Activated CD8-positive, alpha-beta T cell treated with anti-CD3 and anti-CD28 coated beads for 36 hours (primary cell): ENCODE measurements around the gene ITPKB. TPM values are rescaled to one million over a fixed set of nuclear protein-coding genes. Genes with fewer than 3 reads are reported as not detected.
A peak's percentile ranks its signal among the peaks of the same experiment; 100 is the strongest.

Source experiments
- ATAC-seq: fragments of 200-7000 bp; cut with Tn5 transposase; one replicate; pipeline ENCODE4 v1.10.0; 2021; ENCODE audit warnings: mild to moderate bottlenecking, moderate library complexity
- CTCF ChIA-PET: fragments of 350-600 bp; sonication (Branson Sonifier 250); formaldehyde crosslinking; loops from one replicate; lab custom pipeline; 2021; ENCODE audit warnings: antibody characterized with exemption; lab: Charles Lee
- POLR2A ChIA-PET: fragments of 350-600 bp; sonication (Branson Sonifier 250); formaldehyde crosslinking; loops from one replicate; lab custom pipeline; 2021; ENCODE audit warnings: antibody characterized with exemption; lab: Charles Lee
- DNase-seq: peaks from one replicate; pipeline ENCODE4 v3.0.0-alpha.2; 2020
- H3K27ac Mint-ChIP-seq: one replicate; pipeline ENCODE4 v1.8.0; 2021; ENCODE audit warnings: mild to moderate bottlenecking, mixed read lengths
- H3K27me3 Mint-ChIP-seq: one replicate; pipeline ENCODE4 v1.8.0; 2021; ENCODE audit warnings: mixed read lengths
- H3K36me3 Mint-ChIP-seq: one replicate; pipeline ENCODE4 v1.8.0; 2021; ENCODE audit warnings: low read depth, mixed read lengths
- H3K4me1 Mint-ChIP-seq: one replicate; pipeline ENCODE4 v1.8.0; 2021; ENCODE audit warnings: low read depth, mixed read lengths
- H3K4me3 Mint-ChIP-seq: one replicate; pipeline ENCODE4 v1.8.0; 2021; ENCODE audit warnings: mild to moderate bottlenecking, moderate library complexity, mixed read lengths
- H3K9me3 Mint-ChIP-seq: one replicate; pipeline ENCODE4 v1.8.0; 2021; ENCODE audit warnings: mixed read lengths
- intact Hi-C: fragments of 100-400 bp; cut with micrococcal nuclease; formaldehyde crosslinking; loops from one replicate; pipeline ENCODE4 v1.10.0; 2022
- total RNA-seq, 2 experiments: library from RNA; stranded (reverse); gene quantifications; one replicate each; pipeline ENCODE4 v1.2.3, GENCODE V29; 2021
- TF ChIP-seq, protein P1 (sequence below): fragments of 200-600 bp; IDR thresholded peaks from one replicate; pipeline ENCODE4 v1.8.0; 2022; ENCODE audit warnings: antibody characterized with exemption, mild to moderate bottlenecking

The ITPKB gene
- total RNA-seq, 2 experiments from 2014 or later, result 40.8 to 42.6 TPM

DNA sequence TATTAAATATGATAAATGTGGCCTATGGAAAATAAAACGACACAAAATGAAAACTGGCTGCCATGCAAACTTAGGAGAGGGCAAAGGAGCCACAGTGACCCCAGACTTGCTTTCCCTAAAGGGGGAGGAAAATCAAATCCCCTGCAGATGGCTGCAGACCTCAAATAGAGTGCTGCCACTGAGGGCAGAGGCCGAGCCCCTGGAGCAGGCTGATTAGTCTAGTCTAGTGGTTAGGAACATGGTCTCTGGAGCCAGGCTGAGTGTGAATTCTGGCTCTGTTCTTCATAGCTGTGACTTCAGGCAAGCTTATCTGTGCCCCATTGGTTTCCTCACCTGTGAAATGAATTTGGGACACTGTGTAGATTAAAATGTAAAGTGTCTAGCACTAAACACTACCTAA lies 60.8 kb downstream of the ITPKB start:
- ATAC-seq (no peak), DNase-seq (no peak)
- H3K27me3 Mint-ChIP-seq, result no peaks in the 10 kb centered on the region
- H3K4me1 Mint-ChIP-seq, result peaks cover 91% of the 10 kb centered on the region
- TF ChIP-seq, protein P1, sequence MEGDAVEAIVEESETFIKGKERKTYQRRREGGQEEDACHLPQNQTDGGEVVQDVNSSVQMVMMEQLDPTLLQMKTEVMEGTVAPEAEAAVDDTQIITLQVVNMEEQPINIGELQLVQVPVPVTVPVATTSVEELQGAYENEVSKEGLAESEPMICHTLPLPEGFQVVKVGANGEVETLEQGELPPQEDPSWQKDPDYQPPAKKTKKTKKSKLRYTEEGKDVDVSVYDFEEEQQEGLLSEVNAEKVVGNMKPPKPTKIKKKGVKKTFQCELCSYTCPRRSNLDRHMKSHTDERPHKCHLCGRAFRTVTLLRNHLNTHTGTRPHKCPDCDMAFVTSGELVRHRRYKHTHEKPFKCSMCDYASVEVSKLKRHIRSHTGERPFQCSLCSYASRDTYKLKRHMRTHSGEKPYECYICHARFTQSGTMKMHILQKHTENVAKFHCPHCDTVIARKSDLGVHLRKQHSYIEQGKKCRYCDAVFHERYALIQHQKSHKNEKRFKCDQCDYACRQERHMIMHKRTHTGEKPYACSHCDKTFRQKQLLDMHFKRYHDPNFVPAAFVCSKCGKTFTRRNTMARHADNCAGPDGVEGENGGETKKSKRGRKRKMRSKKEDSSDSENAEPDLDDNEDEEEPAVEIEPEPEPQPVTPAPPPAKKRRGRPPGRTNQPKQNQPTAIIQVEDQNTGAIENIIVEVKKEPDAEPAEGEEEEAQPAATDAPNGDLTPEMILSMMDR, result no peak
- H3K27ac Mint-ChIP-seq, result peak overlapping the region; percentile 94
- no peaks in the 10 kb centered on the region for H3K9me3 Mint-ChIP-seq
- ChIA-PET POLR2A (interaction anchor here (0.9 to 9.3 kb wide), 11 partner anchors 9 to 59 kb away, joined by 3 to 56 read pairs (median 5); no protein-coding TSS in a partner anchor), CTCF (interaction anchor here (1.1 to 5.5 kb wide), 9 partner anchors 10 to 52 kb away, joined by 3 to 42 read pairs (median 7); no protein-coding TSS in a partner anchor)
- intact Hi-C loops, result loop anchor here (5.0 kb wide), 1 partner anchor 36 kb away; no protein-coding TSS in a partner anchor
- peak overlapping the region; percentile 68 for H3K4me3 Mint-ChIP-seq
- peaks cover 19% of the 10 kb centered on the region for H3K36me3 Mint-ChIP-seq

DNA sequence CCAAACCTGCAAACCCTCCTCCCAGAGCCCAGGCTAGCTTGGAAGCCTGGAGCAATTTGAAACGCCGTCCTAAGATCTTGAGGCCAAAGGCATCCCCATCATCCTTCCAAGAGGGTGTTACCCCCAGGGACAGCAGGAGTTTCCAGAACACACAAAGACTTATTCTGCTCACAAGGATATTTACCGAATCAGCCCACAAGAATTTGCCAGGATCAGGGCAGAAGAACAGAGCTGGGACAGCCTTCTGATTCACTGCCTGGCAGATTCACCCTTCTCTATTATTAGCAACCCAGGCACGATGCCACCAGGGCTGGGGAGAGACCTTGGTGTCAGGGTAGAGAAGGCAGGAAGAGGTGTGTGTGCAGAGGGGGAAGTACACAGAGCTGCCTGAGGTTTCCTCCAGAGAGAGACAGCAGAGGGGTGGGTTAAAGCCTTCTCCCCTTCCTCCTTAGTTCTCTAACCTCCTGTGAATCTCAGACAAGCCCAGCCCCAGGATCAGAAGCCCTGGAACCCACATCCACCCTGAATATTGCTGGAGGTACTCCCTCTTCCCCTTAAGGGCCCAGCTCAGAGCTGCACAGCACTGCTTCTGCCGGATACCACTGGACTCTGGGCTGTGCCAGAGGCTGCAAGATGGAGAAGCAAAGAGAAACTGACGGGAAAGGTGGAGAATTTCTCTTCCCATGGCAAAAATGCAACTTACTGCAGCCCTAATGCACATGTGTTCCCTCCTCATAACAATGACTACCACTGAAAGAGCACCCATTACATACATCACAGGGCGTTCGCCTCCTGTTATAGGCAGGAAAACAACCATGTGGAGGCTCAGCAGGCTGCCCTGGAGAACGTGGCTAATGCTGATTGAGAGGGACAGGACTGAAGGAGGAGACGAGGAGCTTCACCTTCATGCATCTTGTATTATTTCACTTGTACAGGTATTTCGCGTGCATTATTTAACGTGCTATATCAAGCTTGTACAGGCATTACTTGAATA lies 61.8 kb downstream of the ITPKB start:
- POLR2A ChIA-PET, result interaction anchor here (0.7 to 9.3 kb wide), 17 partner anchors 15 to 61 kb away, joined by 3 to 56 read pairs (median 3); partner anchors contain the start of gene ITPKB
- intact Hi-C loops, result loop anchor here (1.0 to 5.0 kb wide), 2 partner anchors 14 to 35 kb away; no protein-coding TSS in a partner anchor
- H3K36me3 Mint-ChIP-seq, result peaks cover 25% of the 10 kb centered on the region
- no peaks in the 10 kb centered on the region for H3K9me3 Mint-ChIP-seq
- peak; percentile 71 for ATAC-seq
- peaks cover 91% of the 10 kb centered on the region for H3K4me1 Mint-ChIP-seq
- H3K4me3 Mint-ChIP-seq, result peak overlapping the region; percentile 68
- DNase-seq, result peak; percentile 87
- peak overlapping the region; percentile 94 for H3K27ac Mint-ChIP-seq
- H3K27me3 Mint-ChIP-seq, result no peaks in the 10 kb centered on the region
- TF ChIP-seq, protein P1, result no peak
- CTCF ChIA-PET, result interaction anchor here (0.8 to 4.8 kb wide), 10 partner anchors 7 to 51 kb away, joined by 3 to 23 read pairs (median 6); no protein-coding TSS in a partner anchor

DNA sequence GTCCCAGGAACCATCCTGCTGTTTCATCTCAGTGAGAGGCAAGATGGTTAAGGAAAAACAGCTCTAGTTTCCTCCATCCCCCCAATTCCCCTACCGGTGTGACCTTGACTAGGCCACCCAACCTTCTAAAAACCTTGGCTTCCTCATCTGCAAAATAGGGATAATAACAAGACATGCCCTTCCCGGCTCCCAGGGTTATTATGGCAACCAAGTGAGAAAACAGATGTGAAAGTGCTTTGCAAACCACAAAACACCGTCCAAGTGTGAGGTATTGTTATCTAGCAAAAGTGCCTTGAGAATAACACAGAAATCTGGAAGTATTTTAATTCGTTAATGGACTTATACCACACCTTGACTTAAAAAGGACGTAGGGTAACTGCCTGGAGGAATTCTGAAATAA lies 62.7 kb downstream of the ITPKB start:
- ChIA-PET POLR2A (interaction anchor here (0.6 to 9.3 kb wide), 11 partner anchors 9 to 61 kb away, joined by 3 to 56 read pairs (median 4); no protein-coding TSS in a partner anchor), CTCF (interaction anchor here (0.8 to 4.8 kb wide), 7 partner anchors 8 to 50 kb away, joined by 3 to 23 read pairs (median 7); no protein-coding TSS in a partner anchor)
- TF ChIP-seq, protein P1, result no peak
- DNase-seq (no peak), ATAC-seq (no peak)
- Mint-ChIP-seq H3K36me3 (peaks cover 32% of the 10 kb centered on the region), H3K4me1 (peaks cover 92% of the 10 kb centered on the region), H3K27ac (peak overlapping the region; percentile 94), H3K27me3 (no peaks in the 10 kb centered on the region), H3K4me3 (peak overlapping the region; percentile 68), H3K9me3 (no peaks in the 10 kb centered on the region)
- intact Hi-C loops, result loop anchor here (5.0 kb wide), 1 partner anchor 34 kb away; no protein-coding TSS in a partner anchor

DNA sequence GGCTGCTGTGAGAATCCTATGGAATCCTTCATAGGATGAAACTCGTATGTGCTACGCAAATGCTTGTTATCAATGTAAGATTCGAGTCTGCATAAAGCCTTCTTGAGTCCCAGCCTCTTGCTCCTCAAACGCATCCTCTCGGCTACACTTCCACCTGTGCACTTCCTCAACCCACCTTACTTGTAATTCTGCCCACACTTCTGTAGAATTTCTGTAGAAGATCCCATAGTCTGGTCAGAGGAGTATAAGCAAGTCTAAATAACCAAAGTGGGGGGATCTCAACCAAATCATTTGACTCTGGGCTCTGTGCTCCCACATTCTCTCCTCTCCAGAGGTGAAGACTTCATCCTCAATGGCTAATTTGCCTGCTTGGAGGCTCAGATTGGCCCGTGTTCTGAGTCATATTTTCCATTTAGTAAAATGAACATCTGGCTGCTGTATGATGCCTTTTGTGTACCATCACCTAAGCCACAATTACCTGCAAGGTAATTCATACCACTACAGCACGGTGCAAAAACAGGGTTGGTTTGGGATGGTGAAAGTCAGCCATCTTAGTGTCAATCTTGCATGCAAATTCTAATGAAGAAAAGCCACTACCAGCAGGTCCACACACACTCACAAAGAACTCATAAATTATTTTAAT lies 63.2 kb downstream of the ITPKB start:
- ATAC-seq, result peak; percentile 6
- ChIA-PET CTCF (interaction anchor here (3.5 to 4.8 kb wide), 2 partner anchors 12 to 49 kb away, joined by 11 to 23 read pairs; no protein-coding TSS in a partner anchor), POLR2A (interaction anchor here (0.6 to 9.3 kb wide), 5 partner anchors 8 to 79 kb away, joined by 3 to 56 read pairs (median 10); no protein-coding TSS in a partner anchor)
- intact Hi-C loops, result loop anchor here (5.0 kb wide), 1 partner anchor 34 kb away; no protein-coding TSS in a partner anchor
- Mint-ChIP-seq H3K4me3 (peak overlapping the region; percentile 68), H3K27me3 (no peaks in the 10 kb centered on the region), H3K9me3 (no peaks in the 10 kb centered on the region), H3K4me1 (peaks cover 92% of the 10 kb centered on the region), H3K36me3 (peaks cover 36% of the 10 kb centered on the region), H3K27ac (peak overlapping the region; percentile 94)
- TF ChIP-seq, protein P1, result no peak
- no peak for DNase-seq
